ENCODE data around the gene RAD50. TPM values are rescaled to one million over a fixed set of nuclear protein-coding genes. Genes with fewer than 3 reads are reported as not detected.
A peak's percentile ranks its signal among the peaks of the same experiment; 100 is the strongest.

Gene RAD50
- total and polyA plus RNA-seq, 12 donors, result 5.4 to 41.6 (median 28.7) TPM

- Histone ChIP-seq H3K4me1 (replicated peaks in 1 of 2) (no peaks in the 10 kb centered on the region), H3K9me3 (replicated peaks in 1 of 3) (no peaks in the 10 kb centered on the region), H3K36me3 (replicated peaks in 1 of 2) (no peaks in the 10 kb centered on the region)
These were observed 31.5 kb upstream of the RAD50 start for GRCh38 chr5:132525299-132525724.

GRCh38 chr5:132526290-132526973, 30.3 kb upstream of the RAD50 start:
- DNase-seq, result peak; percentile 27 to 58 (median 37)
- Histone ChIP-seq H3K9me3 (replicated peaks in 1 of 3) (no peaks in the 10 kb centered on the region), H3K27ac (no peak overlapping the region), H3K27me3 (no peaks in the 10 kb centered on the region), H3K36me3 (replicated peaks in 1 of 2) (no peaks in the 10 kb centered on the region), H3K4me1 (replicated peaks in 1 of 2) (no peaks in the 10 kb centered on the region), H3K4me3 (peak overlapping the region in 1 of 4 donors; percentile 4)
- WGBS, 4 donors, result 37 to 50% (median 42%) methylated on average over 8 to 11 of the region's 11 CpGs
- intact Hi-C loops (cut with DNase I), result loop anchor here in 1 of 2 donors (5.0 kb wide), 1 partner anchor 296 kb away; no protein-coding TSS in a partner anchor
- TF ChIP-seq, protein P1, sequence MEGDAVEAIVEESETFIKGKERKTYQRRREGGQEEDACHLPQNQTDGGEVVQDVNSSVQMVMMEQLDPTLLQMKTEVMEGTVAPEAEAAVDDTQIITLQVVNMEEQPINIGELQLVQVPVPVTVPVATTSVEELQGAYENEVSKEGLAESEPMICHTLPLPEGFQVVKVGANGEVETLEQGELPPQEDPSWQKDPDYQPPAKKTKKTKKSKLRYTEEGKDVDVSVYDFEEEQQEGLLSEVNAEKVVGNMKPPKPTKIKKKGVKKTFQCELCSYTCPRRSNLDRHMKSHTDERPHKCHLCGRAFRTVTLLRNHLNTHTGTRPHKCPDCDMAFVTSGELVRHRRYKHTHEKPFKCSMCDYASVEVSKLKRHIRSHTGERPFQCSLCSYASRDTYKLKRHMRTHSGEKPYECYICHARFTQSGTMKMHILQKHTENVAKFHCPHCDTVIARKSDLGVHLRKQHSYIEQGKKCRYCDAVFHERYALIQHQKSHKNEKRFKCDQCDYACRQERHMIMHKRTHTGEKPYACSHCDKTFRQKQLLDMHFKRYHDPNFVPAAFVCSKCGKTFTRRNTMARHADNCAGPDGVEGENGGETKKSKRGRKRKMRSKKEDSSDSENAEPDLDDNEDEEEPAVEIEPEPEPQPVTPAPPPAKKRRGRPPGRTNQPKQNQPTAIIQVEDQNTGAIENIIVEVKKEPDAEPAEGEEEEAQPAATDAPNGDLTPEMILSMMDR (IDR thresholded peaks at IDR 0.05), result peak; percentile 70 to 93 (median 83)
- TF ChIP-seq POLR2A (IDR thresholded peaks at IDR 0.05), result no peak

More at GRCh38 chr5:132525299-132525724, 31.5 kb upstream of the RAD50 start:
- DNase-seq, result no peak
- TF ChIP-seq, protein P1 (IDR thresholded peaks at IDR 0.05), result no peak
- Histone ChIP-seq H3K27me3 (no peaks in the 10 kb centered on the region), H3K27ac (no peak overlapping the region), H3K4me3 (no peak overlapping the region)
- intact Hi-C loops (cut with DNase I), result loop anchor here in 1 of 2 donors (5.0 kb wide), 1 partner anchor 297 kb away; no protein-coding TSS in a partner anchor

DNA sequence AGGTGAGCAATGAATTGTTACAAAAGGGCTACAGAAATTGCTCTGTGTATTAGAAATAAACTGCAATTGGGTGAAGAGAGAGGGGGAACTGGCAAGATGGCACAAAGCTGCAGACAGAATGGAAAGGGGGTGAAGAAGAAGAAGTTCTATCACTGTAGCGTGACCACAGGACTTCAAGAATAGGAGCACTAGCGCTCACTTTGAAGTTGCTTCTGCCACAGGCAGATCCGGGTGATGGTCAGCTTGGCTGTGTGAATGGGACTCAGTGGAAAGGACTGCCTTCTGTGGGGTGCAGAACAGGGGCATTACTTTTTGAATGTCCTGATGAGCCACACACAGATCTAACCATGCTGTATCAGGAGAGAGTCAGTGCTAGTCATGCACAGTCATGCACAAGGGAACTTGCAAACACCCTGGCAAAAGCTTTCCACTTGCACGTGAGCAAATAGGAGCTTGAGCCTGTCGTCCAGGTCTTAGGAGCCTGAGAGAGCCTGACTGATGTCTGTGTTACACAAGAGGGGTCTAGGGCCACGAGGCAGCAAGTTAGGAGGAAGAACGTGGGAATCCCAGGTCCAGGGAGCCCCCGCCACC, 29.7 kb upstream of the RAD50 start:
- Histone ChIP-seq H3K4me3 (no peak overlapping the region), H3K4me1 (replicated peaks in 1 of 2) (no peaks in the 10 kb centered on the region), H3K27me3 (no peaks in the 10 kb centered on the region), H3K27ac (no peak overlapping the region), H3K9me3 (replicated peaks in 1 of 3) (no peaks in the 10 kb centered on the region), H3K36me3 (replicated peaks in 1 of 2) (no peaks in the 10 kb centered on the region)
- intact Hi-C loops (cut with DNase I), result loop anchor here in 1 of 2 donors (5.0 kb wide), 1 partner anchor 295 kb away; no protein-coding TSS in a partner anchor
- 55 to 89% (median 67%) methylated on average over 6 to 8 of the region's 8 CpGs for WGBS, 4 donors
- no peak for DNase-seq
- TF ChIP-seq, protein P1 (IDR thresholded peaks at IDR 0.05), result no peak
- no peak for TF ChIP-seq POLR2A (IDR thresholded peaks at IDR 0.05)

- Histone ChIP-seq H3K9me3 (replicated peaks in 1 of 3) (no peaks in the 10 kb centered on the region), H3K27me3 (no peaks in the 10 kb centered on the region), H3K4me1 (replicated peaks in 1 of 2) (no peaks in the 10 kb centered on the region), H3K36me3 (replicated peaks in 1 of 2) (no peaks in the 10 kb centered on the region), H3K4me3 (no peak overlapping the region), H3K27ac (no peak overlapping the region)
- 88 to 96% (median 91%) methylated on average over 2 of the region's 2 CpGs for WGBS, 4 donors
- intact Hi-C loops (cut with DNase I), result loop anchor here in 1 of 2 donors (5.0 kb wide), 1 partner anchor 294 kb away; no protein-coding TSS in a partner anchor
- DNase-seq, result no peak
- TF ChIP-seq POLR2A (IDR thresholded peaks at IDR 0.05), result no peak
- TF ChIP-seq, protein P1 (IDR thresholded peaks at IDR 0.05), result no peak
These were observed 28.8 kb upstream of the RAD50 start for GRCh38 chr5:132528021-132528420.

All from adrenal gland (tissue), 12 donors.